ENCODE data around the gene CYFIP2.

Gene CYFIP2

GRCh38 chr5:157258450-157258849 is 7.5 kb upstream of the CYFIP2 start:
- no peak for DNase-seq (ENCODE audit: low read depth)

GRCh38 chr5:157259699-157260098 is 6.2 kb upstream of the CYFIP2 start:
- no peak for DNase-seq (ENCODE audit: low read depth)

- no peak for DNase-seq (ENCODE audit: low read depth)
Measured at GRCh38 chr5:157263496-157264090, 2.3 kb upstream of the CYFIP2 start.

GRCh38 chr5:157266286-157267007 is 524 bp downstream of the CYFIP2 start:
- DNase-seq (ENCODE audit: low read depth): no peak

GRCh38 chr5:157267025-157267424 is 1.1 kb downstream of the CYFIP2 start:
- DNase-seq (ENCODE audit: low read depth): no peak

GRCh38 chr5:157267761-157268480 is 2.0 kb downstream of the CYFIP2 start:
- DNase-seq (ENCODE audit: low read depth): no peak

- no peak for DNase-seq (ENCODE audit: low read depth)
Measured at GRCh38 chr5:157269165-157269671, 3.3 kb downstream of the CYFIP2 start.

- no peak for DNase-seq (ENCODE audit: low read depth)
Measured at GRCh38 chr5:157269761-157270272, 3.9 kb downstream of the CYFIP2 start.

GRCh38 chr5:157270771-157271170 is 4.8 kb downstream of the CYFIP2 start:
- no peak for DNase-seq (ENCODE audit: low read depth)

GRCh38 chr5:157271740-157272271 is 5.9 kb downstream of the CYFIP2 start:
- peak; percentile 61 for DNase-seq (ENCODE audit: low read depth)

GRCh38 chr5:157273131-157273556 is 7.2 kb downstream of the CYFIP2 start:
- DNase-seq (ENCODE audit: low read depth): no peak

- no peak for DNase-seq (ENCODE audit: low read depth)
Measured at GRCh38 chr5:157275403-157275802, 9.5 kb downstream of the CYFIP2 start.

- DNase-seq (ENCODE audit: low read depth): no peak
Measured at GRCh38 chr5:157278319-157279037, 12.6 kb downstream of the CYFIP2 start.

- DNase-seq (ENCODE audit: low read depth): no peak
Measured at GRCh38 chr5:157279605-157280239, 13.8 kb downstream of the CYFIP2 start.

- no peak for DNase-seq (ENCODE audit: low read depth)
Measured at GRCh38 chr5:157280927-157281326, 15.0 kb downstream of the CYFIP2 start.

- no peak for DNase-seq (ENCODE audit: low read depth)
Measured at GRCh38 chr5:157282150-157282549, 16.2 kb downstream of the CYFIP2 start.

- no peak for DNase-seq (ENCODE audit: low read depth)
Measured at GRCh38 chr5:157283434-157283833, 17.5 kb downstream of the CYFIP2 start.

- no peak for DNase-seq (ENCODE audit: low read depth)
Measured at GRCh38 chr5:157284458-157285212, 18.7 kb downstream of the CYFIP2 start.

- DNase-seq (ENCODE audit: low read depth): no peak
Measured at GRCh38 chr5:157285310-157286035, 19.6 kb downstream of the CYFIP2 start.

- DNase-seq (ENCODE audit: low read depth): no peak
Measured at GRCh38 chr5:157286761-157287211, 20.9 kb downstream of the CYFIP2 start.
